Uterus (tissue), 4 donors: ENCODE measurements around the gene EIPR1. TPM values are rescaled to one million over a fixed set of nuclear protein-coding genes. Genes with fewer than 3 reads are reported as not detected.

ENCODE experiments used
- DNase-seq, 2 donors: peaks; one replicate each; pipeline ENCODE4 v3.0.0-alpha.2; 2019 to 2020
- H3K27ac ChIP-seq, 2 donors: fragments of 200-600 bp; sonication (generic); 1 replicate in 1 of 2; 2 replicates in 1 of 2; pipeline ENCODE4 v1.5.1; 2016 to 2018
- H3K27me3 ChIP-seq, 2 donors: fragments of 200-600 bp; sonication (generic); one replicate each; pipeline ENCODE4 v1.5.1; 2018 to 2019; ENCODE audit warnings: control low read depth in 1 of 2
- H3K36me3 ChIP-seq, 2 donors: fragments of 200-600 bp; sonication (generic); one replicate each; pipeline ENCODE4 v1.5.1; 2019; ENCODE audit warnings: control low read depth in 1 of 2
- H3K4me1 ChIP-seq, 2 donors: fragments of 200-600 bp; sonication (generic); one replicate each; pipeline ENCODE4 v1.5.1; 2018 to 2019; ENCODE audit warnings: control low read depth in 1 of 2
- H3K4me3 ChIP-seq, 2 donors: fragments of 200-600 bp; sonication (generic); 1 replicate in 1 of 2; 2 replicates in 1 of 2; pipeline ENCODE4 v1.5.1; 2018 to 2019; ENCODE audit warnings: mild to moderate bottlenecking in 1 of 2
- H3K9me3 ChIP-seq, 2 donors: fragments of 200-600 bp; sonication (generic); one replicate each; pipeline ENCODE4 v1.5.1; 2019; ENCODE audit warnings: control low read depth in 1 of 2
- POLR2A ChIP-seq, 2 donors: fragments of 450-650 bp; IDR thresholded peaks; one replicate each; pipeline ENCODE4 v1.6.1; 2016; ENCODE audit warnings: antibody characterized with exemption in 2 of 2, mild to moderate bottlenecking in 1 of 2, moderate library complexity in 1 of 2
- intact Hi-C: fragments of 100-400 bp; cut with DNase I; formaldehyde crosslinking; loops from one replicate; pipeline ENCODE4 v1.15.1; 2023; ENCODE audit warnings: low total_unique reads
- total RNA-seq, 4 donors: library from RNA; depleted of rRNA in 3 of 4; stranded (reverse); fragments of >200 nt in 3 of 4; gene quantifications; one replicate each; pipeline versions ENCODE4 v1.1.0 to v1.2.4, GENCODE V29; 2014 to 2023
- TF ChIP-seq, protein P1 (sequence below), 4 experiments: fragments of 200-600 bp in 2 of 4; fragments of 450-650 bp in 2 of 4; sonication (generic) in 2 of 4; IDR thresholded peaks; one replicate each; pipeline ENCODE4 v1.5.1; 2016 to 2019; ENCODE audit warnings: antibody characterized with exemption in 4 of 4, mild to moderate bottlenecking in 2 of 4, moderate library complexity in 1 of 4
- donor health status: DM: yes; HTN: yes; CAD: no.

The EIPR1 gene
- total RNA-seq, 4 donors from 2014 or later, result 0.59 to 28.9 (median 20.4) TPM

DNA sequence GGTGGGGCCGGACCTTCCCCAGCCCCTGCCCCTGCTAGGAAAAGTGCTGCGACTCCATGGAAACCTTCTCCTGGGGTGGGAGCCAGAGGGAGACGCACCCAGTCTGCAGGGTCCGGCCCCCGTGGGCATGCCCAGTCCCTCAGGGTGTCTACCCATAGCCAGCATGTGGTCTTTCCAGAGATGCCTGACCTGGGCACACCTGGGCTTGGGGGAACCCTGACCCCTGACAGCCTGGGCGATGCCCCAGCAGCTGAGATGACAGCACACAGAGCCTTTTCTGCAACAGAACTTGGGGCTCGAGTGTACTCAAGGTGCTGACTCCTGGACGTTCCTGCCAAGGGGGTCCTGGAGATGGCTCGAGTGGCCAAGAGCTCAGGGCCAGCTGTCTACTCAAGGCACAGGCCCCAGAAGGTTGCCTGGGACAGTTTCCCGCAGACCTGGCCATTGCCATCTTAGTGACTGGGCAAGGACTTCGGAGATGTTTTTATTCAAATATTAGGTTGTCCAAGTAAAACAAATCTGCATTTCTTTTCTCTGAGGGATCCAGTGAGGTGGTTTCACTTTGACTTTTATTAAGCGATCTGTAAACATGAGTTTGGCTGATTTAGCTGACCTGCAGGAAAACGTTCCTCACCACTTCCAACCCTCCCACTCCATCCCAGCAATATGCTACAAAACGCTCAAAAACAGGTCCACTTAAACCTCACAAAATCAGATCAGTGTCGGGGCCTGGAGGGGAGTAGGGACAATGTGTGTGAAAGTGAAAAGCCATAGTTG lies 228.0 kb downstream of the EIPR1 start:
- H3K27me3 ChIP-seq, result no peaks in the 10 kb centered on the region
- no peak for DNase-seq
- no peaks in the 10 kb centered on the region for H3K4me1 ChIP-seq
- no peaks in the 10 kb centered on the region for H3K9me3 ChIP-seq
- H3K4me3 ChIP-seq, result no peak overlapping the region
- H3K27ac ChIP-seq, result no peak overlapping the region
- no peaks in the 10 kb centered on the region for H3K36me3 ChIP-seq
- TF ChIP-seq, protein P1, sequence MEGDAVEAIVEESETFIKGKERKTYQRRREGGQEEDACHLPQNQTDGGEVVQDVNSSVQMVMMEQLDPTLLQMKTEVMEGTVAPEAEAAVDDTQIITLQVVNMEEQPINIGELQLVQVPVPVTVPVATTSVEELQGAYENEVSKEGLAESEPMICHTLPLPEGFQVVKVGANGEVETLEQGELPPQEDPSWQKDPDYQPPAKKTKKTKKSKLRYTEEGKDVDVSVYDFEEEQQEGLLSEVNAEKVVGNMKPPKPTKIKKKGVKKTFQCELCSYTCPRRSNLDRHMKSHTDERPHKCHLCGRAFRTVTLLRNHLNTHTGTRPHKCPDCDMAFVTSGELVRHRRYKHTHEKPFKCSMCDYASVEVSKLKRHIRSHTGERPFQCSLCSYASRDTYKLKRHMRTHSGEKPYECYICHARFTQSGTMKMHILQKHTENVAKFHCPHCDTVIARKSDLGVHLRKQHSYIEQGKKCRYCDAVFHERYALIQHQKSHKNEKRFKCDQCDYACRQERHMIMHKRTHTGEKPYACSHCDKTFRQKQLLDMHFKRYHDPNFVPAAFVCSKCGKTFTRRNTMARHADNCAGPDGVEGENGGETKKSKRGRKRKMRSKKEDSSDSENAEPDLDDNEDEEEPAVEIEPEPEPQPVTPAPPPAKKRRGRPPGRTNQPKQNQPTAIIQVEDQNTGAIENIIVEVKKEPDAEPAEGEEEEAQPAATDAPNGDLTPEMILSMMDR (IDR thresholded peaks at IDR 0.05), result no peak
- no peak for TF ChIP-seq POLR2A (IDR thresholded peaks at IDR 0.05)
- intact Hi-C loops, result no loop called here

DNA sequence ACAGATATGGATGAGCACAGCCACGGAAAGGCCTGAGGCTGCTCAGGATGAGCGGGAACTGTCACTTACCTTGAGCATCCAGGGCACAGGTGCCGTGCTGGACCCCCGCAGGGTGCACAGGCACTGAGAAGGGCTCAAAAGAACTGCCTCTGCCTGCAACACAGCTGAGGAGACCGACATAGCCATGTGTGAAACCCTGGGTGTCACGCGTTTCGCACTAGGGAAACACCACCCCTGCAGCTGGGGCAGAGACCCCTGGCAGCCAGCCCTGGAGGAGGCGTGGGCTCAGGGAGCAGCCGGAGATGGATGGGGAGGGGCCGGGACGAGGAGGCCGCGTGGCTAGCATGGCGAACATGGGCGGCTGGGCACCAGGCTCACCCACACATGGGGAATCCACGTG lies 228.9 kb downstream of the EIPR1 start:
- Histone ChIP-seq H3K27ac (no peak overlapping the region), H3K36me3 (no peaks in the 10 kb centered on the region), H3K4me3 (no peak overlapping the region), H3K4me1 (no peaks in the 10 kb centered on the region), H3K27me3 (no peaks in the 10 kb centered on the region), H3K9me3 (no peaks in the 10 kb centered on the region)
- no peak for DNase-seq
- intact Hi-C loops, result no loop called here
- no peak for TF ChIP-seq POLR2A (IDR thresholded peaks at IDR 0.05)
- TF ChIP-seq, protein P1 (IDR thresholded peaks at IDR 0.05), result no peak

DNA sequence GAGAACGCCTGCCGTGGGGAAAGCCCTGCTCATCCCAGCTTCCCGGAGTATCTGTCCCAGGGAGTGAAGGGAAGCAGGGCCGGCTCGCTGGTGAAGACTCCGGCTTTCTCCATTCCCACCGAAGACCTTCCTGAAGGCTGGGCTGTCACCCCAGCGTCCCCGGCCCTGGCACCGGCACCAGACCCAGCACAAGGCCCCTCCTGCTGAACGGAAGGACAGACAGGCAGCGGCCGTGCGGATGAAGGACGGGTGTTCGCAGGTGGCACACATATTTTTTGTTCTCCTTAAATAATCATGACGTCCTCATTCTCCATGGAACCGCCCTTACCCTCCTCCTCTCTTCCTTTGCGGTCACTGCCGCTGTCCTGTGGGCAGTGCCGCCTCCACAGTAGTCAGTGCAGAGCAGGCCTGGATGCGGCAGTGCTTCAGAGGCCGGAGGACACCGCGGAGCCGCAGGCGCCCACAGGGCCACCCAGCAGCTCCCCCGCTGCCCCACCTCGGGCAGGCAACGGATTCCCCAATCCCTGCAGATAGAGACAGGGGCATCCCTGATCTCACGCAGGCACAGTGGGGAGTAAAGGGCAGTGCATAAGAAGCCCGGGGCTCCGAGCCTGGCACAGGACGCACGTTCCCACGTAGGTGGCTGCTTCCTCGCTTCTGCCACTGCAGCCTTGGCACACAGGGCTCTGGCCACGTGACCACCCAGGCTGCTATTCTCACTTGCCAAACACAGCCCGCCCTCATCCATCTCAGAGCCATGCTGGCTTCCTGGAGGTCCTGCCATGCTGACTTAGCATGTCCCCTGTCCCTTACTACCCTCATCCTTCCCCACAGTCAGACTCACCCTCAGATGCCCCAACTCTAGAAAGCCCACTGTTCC lies 229.7 kb downstream of the EIPR1 start:
- intact Hi-C loops, result no loop called here
- Histone ChIP-seq H3K27ac (no peak overlapping the region), H3K4me1 (no peaks in the 10 kb centered on the region), H3K4me3 (no peak overlapping the region), H3K36me3 (no peaks in the 10 kb centered on the region), H3K9me3 (no peaks in the 10 kb centered on the region), H3K27me3 (no peaks in the 10 kb centered on the region)
- TF ChIP-seq, protein P1 (IDR thresholded peaks at IDR 0.05), result no peak
- no peak for TF ChIP-seq POLR2A (IDR thresholded peaks at IDR 0.05)
- DNase-seq, result no peak

DNA sequence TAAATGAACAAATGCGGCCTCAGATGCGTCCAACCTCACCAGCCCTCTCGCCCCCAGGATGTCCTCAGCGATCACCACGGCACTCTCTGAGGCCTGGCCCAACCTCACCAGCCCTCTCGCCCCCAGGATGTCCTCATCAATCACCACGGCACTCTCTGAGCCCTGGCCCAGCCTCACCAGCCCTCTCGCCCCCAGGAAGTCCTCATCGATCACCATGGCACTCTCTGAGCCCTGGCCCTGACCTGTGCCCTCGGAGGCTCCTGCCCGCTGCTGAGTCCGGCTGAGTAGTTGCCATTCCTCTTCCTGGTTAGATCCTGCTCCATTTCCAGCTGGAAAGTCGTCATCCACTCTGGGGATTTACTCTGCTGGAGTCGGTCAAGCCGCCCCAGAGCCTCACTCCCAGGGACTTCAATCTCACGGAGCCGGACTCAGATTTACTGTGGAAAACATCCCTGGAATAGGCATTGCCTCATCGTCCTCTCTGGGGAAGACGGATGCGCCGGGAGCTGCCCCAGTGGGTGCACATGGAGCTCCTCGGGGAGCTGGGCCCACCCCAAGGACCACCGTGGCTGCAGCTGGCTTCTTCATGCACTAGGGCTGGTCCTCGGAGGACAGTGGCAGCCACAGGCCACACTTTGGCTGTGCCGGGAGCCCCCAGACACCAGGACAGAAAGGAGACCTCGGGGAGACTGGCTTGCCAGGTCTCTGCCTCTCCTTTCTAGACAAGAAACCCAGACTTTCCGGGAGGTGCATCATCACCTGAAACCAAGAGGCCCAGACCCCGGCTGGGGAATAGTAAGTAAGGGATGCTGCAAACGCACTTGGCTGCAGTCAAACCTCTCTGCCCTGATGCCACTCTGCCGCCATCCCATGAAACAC lies 230.6 kb downstream of the EIPR1 start:
- DNase-seq, result no peak

More for the DNA sequence above, 230.6 kb downstream of the EIPR1 start:
- intact Hi-C loops, result no loop called here
- Histone ChIP-seq H3K27me3 (no peaks in the 10 kb centered on the region), H3K9me3 (no peaks in the 10 kb centered on the region), H3K4me1 (no peaks in the 10 kb centered on the region), H3K27ac (no peak overlapping the region), H3K36me3 (no peaks in the 10 kb centered on the region), H3K4me3 (no peak overlapping the region)
- TF ChIP-seq, protein P1 (IDR thresholded peaks at IDR 0.05), result no peak
- no peak for TF ChIP-seq POLR2A (IDR thresholded peaks at IDR 0.05)
